Cardiac muscle cell (in vitro differentiated cells and primary cell): ENCODE results near the gene CLGN. TPM values are rescaled to one million over a fixed set of nuclear protein-coding genes. Genes with fewer than 3 reads are reported as not detected.
A peak's percentile ranks its signal among the peaks of the same experiment; 100 is the strongest.

Experiments
- DNase-seq, 2 donors: peaks; one replicate each; pipeline versions ENCODE4 v3.0.0 to v3.0.0-alpha.2; 2010 to 2017; ENCODE audit warnings: low read depth in 1 of 2, low spot score in 1 of 2
- H3K27ac ChIP-seq: fragments of 200-600 bp; sonication (generic); 2 replicates; pipeline ENCODE4 v1.5.1; 2016
- H3K27me3 ChIP-seq: fragments of 200-600 bp; sonication (generic); 2 replicates; pipeline ENCODE4 v1.6.0; 2016; ENCODE audit warnings: control low read depth
- H3K36me3 ChIP-seq: fragments of 200-600 bp; sonication (generic); 2 replicates; pipeline ENCODE4 v1.5.1; 2016; ENCODE audit warnings: control low read depth
- H3K4me1 ChIP-seq: fragments of 200-600 bp; sonication (generic); 2 replicates; pipeline ENCODE4 v1.8.1; 2017; ENCODE audit warnings: low read depth, mild to moderate bottlenecking, mixed run types
- H3K4me3 ChIP-seq: fragments of 200-600 bp; sonication (generic); 2 replicates; pipeline ENCODE4 v1.5.1; 2016; ENCODE audit warnings: mild to moderate bottlenecking
- H3K9me3 ChIP-seq: fragments of 200-600 bp; sonication (generic); 2 replicates; pipeline ENCODE4 v1.5.1; 2017; ENCODE audit warnings: low read depth, mild to moderate bottlenecking, control low read depth
- polyA plus RNA-seq: library from polyadenylated mRNA; unstranded; fragments of >200 nt; fragmentation: Nextera tagmentation; extraction: Ambion mirVana; gene quantifications from 2 replicates; pipeline ENCODE4 v1.2.1, GENCODE V29; 2016
- total RNA-seq: library from RNA; depleted of rRNA; stranded (reverse); fragments of >200 nt; gene quantifications from 2 replicates; pipeline ENCODE4 v1.2.3, GENCODE V29; 2016
- TF ChIP-seq, protein P1 (sequence below): IDR thresholded peaks from 2 replicates; pipeline ENCODE4 v1.5.1; 2012; ENCODE audit warnings: low read depth, mild to moderate bottlenecking, low read length

Gene CLGN
- total and polyA plus RNA-seq, 2 experiments from 2014 or later = 15.1 to 18.0 TPM

DNA sequence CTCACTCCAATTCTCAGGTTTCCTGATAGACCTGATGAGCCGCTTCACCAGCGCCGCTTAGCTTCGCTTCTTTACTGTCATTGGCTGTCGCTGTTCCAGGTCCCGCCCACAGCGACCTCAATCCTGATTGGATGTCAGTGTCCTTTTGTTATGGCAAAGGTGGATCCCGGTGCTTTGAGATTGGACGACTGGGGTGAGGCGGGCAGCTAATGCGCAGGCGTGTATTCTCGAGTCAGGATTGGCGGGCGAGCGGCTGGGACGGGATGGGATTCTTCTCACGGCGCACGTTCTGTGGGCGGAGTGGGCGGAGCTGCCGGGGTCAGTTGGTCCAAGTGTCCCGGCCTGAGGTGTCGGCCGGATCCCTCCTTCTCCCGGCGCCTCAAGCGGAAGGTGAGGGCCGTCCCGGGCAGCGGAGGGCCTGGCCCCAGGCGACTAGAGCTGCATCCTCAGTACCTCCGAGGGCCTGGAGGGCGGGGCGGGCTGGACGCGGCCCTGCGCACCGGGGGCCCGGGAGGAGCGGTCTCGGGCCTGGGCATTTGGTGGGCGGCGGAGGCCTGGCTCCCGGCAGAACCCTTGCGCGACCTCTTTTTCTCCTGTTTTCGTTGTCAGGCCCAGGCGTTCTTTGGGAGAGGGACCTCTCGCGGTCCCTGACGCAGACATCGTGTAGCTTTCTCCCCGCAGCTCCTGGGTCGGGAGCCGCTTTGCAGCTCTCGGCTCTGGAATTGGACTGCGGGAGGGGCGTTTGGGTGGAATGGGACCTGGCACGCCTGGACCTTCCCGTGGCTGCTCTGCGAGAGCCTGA is 53.9 kb downstream of the CLGN start, which contains the start of gene SCOC:
Gene SCOC, plus strand, starts transcription at position 319 of the 802 bp plus-strand sequence. CDS start 5,525 bp downstream, outside the sequence.
- H3K4me1 ChIP-seq = peaks cover 19% of the 10 kb centered on the region
- H3K9me3 ChIP-seq = no peaks in the 10 kb centered on the region
- peak; percentile 99 for DNase-seq
- TF ChIP-seq, protein P1, sequence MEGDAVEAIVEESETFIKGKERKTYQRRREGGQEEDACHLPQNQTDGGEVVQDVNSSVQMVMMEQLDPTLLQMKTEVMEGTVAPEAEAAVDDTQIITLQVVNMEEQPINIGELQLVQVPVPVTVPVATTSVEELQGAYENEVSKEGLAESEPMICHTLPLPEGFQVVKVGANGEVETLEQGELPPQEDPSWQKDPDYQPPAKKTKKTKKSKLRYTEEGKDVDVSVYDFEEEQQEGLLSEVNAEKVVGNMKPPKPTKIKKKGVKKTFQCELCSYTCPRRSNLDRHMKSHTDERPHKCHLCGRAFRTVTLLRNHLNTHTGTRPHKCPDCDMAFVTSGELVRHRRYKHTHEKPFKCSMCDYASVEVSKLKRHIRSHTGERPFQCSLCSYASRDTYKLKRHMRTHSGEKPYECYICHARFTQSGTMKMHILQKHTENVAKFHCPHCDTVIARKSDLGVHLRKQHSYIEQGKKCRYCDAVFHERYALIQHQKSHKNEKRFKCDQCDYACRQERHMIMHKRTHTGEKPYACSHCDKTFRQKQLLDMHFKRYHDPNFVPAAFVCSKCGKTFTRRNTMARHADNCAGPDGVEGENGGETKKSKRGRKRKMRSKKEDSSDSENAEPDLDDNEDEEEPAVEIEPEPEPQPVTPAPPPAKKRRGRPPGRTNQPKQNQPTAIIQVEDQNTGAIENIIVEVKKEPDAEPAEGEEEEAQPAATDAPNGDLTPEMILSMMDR = no peak
- no peaks in the 10 kb centered on the region for H3K27me3 ChIP-seq
- no peaks in the 10 kb centered on the region for H3K36me3 ChIP-seq
- H3K27ac ChIP-seq = peak within 1 kb of the TSS; percentile 95
- peak within 1 kb of the TSS; percentile 76 for H3K4me3 ChIP-seq

DNA sequence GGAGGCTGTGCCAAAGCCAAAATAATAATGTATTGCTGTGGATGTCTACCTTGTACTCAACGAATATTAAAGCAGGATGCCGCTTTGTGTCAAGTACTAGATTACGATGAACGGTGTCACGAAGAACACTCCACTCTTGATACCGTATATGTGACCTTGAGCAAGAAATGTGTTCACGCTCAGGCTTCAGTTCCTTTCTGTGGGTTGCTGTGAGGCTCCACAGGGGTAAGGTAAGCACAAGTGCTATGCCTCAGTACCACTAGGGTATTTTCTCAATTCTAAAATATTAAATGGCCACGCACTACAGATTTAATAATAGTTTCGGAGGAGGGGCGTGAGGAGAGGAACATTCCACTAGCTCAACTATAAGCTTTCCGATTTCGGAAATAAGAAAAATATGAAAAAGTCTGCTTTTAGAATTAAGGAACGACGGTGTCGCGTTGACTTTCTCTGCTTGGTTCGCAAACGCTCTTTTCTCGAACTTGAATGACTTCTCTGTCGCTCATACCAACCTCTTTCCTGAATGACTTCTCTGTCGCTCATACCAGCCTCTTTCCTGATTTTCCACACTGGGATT is 54.6 kb downstream of the CLGN start:
- TF ChIP-seq, protein P1 = no peak
- H3K27ac ChIP-seq = peak overlapping the region; percentile 92

GRCh38 chr4:140368686-140369085 is 58.8 kb downstream of the CLGN start:
- no peak overlapping the region for H3K4me3 ChIP-seq
- no peaks in the 10 kb centered on the region for H3K36me3 ChIP-seq
- DNase-seq = no peak
- peaks cover 8% of the 10 kb centered on the region for H3K4me1 ChIP-seq
- no peaks in the 10 kb centered on the region for H3K9me3 ChIP-seq
- TF ChIP-seq, protein P1 = no peak
- no peaks in the 10 kb centered on the region for H3K27me3 ChIP-seq
- no peak overlapping the region for H3K27ac ChIP-seq

More for the DNA sequence above, 54.6 kb downstream of the CLGN start:
- DNase-seq = peak; percentile 14 to 30
- no peaks in the 10 kb centered on the region for H3K27me3 ChIP-seq
- peak overlapping the region; percentile 76 for H3K4me3 ChIP-seq
- H3K4me1 ChIP-seq = peaks cover 19% of the 10 kb centered on the region
- no peaks in the 10 kb centered on the region for H3K36me3 ChIP-seq
- H3K9me3 ChIP-seq = no peaks in the 10 kb centered on the region

DNA sequence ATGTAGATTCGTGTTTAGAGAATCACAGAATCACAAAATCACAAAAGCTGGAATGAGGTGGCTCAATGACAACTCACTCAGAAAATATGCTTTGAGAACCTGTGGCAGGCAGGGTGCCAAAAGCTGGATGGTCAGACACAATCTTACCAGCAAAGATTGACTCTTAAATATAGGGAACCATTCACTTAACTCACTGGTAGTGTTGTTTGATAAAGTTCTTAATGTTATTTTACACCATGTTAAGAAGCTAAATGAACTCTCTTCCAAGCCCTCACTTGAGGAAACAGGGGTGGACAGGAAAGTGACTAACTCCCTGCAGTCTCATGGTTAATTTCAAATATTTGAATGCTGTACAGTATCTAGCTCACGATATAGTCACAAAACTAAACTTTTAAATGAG is 59.7 kb downstream of the CLGN start:
- Histone ChIP-seq H3K4me1 (peaks cover 12% of the 10 kb centered on the region), H3K36me3 (no peaks in the 10 kb centered on the region), H3K27me3 (no peaks in the 10 kb centered on the region), H3K4me3 (no peak overlapping the region), H3K27ac (no peak overlapping the region), H3K9me3 (no peaks in the 10 kb centered on the region)
- DNase-seq = peak in 1 of 2 donors; percentile 3
- TF ChIP-seq, protein P1 = no peak

DNA sequence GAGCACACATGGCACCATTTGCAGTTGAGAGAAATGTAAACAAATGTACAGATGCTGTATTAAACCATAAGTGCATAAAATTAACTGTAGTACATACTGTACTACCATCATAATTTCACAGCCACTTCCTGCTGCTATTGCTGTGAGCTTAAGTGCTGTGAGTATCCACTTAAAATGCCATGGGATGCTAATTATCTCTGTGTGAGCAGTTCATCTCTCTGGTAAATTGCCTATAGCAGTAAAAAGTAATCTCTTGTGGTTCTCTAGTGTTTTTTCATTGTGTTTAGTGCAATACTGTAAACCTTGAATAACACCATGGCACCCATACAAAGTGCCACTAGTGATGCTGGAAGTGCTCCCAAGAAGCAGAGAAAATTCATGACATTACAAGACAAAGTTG is 63.9 kb downstream of the CLGN start:
- TF ChIP-seq, protein P1 = no peak
- Histone ChIP-seq H3K27ac (no peak overlapping the region), H3K4me3 (no peak overlapping the region), H3K27me3 (no peaks in the 10 kb centered on the region), H3K9me3 (no peaks in the 10 kb centered on the region), H3K4me1 (peaks cover 8% of the 10 kb centered on the region), H3K36me3 (no peaks in the 10 kb centered on the region)
- peak in 1 of 2 donors; percentile 33 for DNase-seq
